K562 (cell line): ENCODE measurements around the gene ACP6. TPM values are rescaled to one million over a fixed set of nuclear protein-coding genes. Genes with fewer than 3 reads are reported as not detected.

Experiments
- ATAC-seq: fragments of 200-7000 bp; cut with Tn5 transposase; 3 replicates; pipeline ENCODE4 v1.9.1; 2020; ENCODE audit warnings: moderate library complexity
- BruUV-seq: library from RNA; stranded (reverse); fragments of 400-500 nt; replicated peaks from 2 replicates; lab custom pipeline; 2021; lab: Mats Ljungman, UMichigan
- CTCF ChIA-PET: fragments of 300-600 bp; formaldehyde crosslinking; extraction: SDS; loops from one replicate; lab custom pipeline; 2021; ENCODE audit warnings: low intra/inter-chr PET ratio; lab: Yijun Ruan, JAX
- POLR2A ChIA-PET: fragments of 300-600, 350-650 bp; sonication (Branson Sonifier 250); formaldehyde crosslinking; extraction: SDS; loops from one replicate; lab custom pipeline; 2021; ENCODE audit warnings: antibody characterized with exemption, inconsistent platforms; lab: Yijun Ruan, JAX
- DNase-seq, 4 experiments: peaks; one replicate each; pipeline versions ENCODE4 v3.0.0 to v3.0.0-alpha.2; 2011 to 2018; ENCODE audit warnings: low spot score in 3 of 4, mixed read lengths in 3 of 4; ENCODE audit errors: extremely low read depth in 1 of 4
- FAIRE-seq: peaks from 2 replicates; lab custom pipeline; 2011; peaks lifted over from hg19 to GRCh38; lab: Jason Lieb, UNC
- H2AFZ ChIP-seq: 2 replicates; pipeline ENCODE4 v1.6.0; 2011; ENCODE audit warnings: low read depth, low read length, control low read depth, inconsistent platforms
- H3K27ac ChIP-seq: fragments of 200-600 bp; 3 replicates; pipeline ENCODE4 v1.8.0; 2011; ENCODE audit warnings: low read depth, mild to moderate bottlenecking, control low read depth, inconsistent platforms, low read length, moderate library complexity, mixed read lengths; ENCODE audit errors: extremely low read depth
- H3K27me3 ChIP-seq, 2 experiments: fragments of 300-600 bp in 1 of 2; 2 replicates in 1 of 2; 3 replicates in 1 of 2; pipeline versions ENCODE4 v1.6.0 to v1.8.0; 2011; ENCODE audit warnings: inconsistent platforms in 2 of 2, low read length in 2 of 2, mild to moderate bottlenecking in 1 of 2, mixed read lengths in 1 of 2, moderate library complexity in 1 of 2; ENCODE audit not compliant: control insufficient read depth in 2 of 2, insufficient read depth in 2 of 2
- H3K36me3 ChIP-seq: fragments of 300-600 bp; 3 replicates; pipeline ENCODE4 v1.8.0; 2011; ENCODE audit warnings: mild to moderate bottlenecking, low read length, inconsistent platforms; ENCODE audit not compliant: control insufficient read depth, insufficient read depth
- H3K4me1 ChIP-seq, 2 experiments: fragments of 200-600 bp in 1 of 2; replicated peaks in 1 of 2; 2 replicates in 1 of 2; 3 replicates in 1 of 2; pipeline versions ENCODE4 v1.5.1 to v1.8.0; 2011; ENCODE audit warnings: inconsistent platforms in 2 of 2, low read length in 2 of 2, mild to moderate bottlenecking in 1 of 2, mixed read lengths in 1 of 2, moderate library complexity in 1 of 2; ENCODE audit not compliant: control insufficient read depth in 2 of 2, insufficient read depth in 2 of 2
- H3K4me2 ChIP-seq: 2 replicates; pipeline ENCODE4 v1.6.1; 2011; ENCODE audit warnings: low read length, control low read depth, inconsistent platforms, mixed read lengths; ENCODE audit not compliant: insufficient read depth
- H3K4me3 ChIP-seq: fragments of 200-600 bp; sonication (generic), shearing (Covaris generic); 2 replicates; pipeline ENCODE4 v1.5.1; 2016; ENCODE audit warnings: control low read depth, inconsistent platforms
- H3K79me2 ChIP-seq: fragments of 200-600 bp; 3 replicates; pipeline ENCODE4 v1.8.0; 2011; ENCODE audit warnings: low read length, inconsistent platforms; ENCODE audit not compliant: control insufficient read depth, insufficient read depth
- H3K9ac ChIP-seq, 2 experiments: 2 replicates each; pipeline versions ENCODE4 v1.6.0 to v1.6.1; 2011; ENCODE audit warnings: low read depth in 2 of 2, low read length in 2 of 2, control low read depth in 1 of 2, inconsistent platforms in 1 of 2, mild to moderate bottlenecking in 1 of 2, mixed read lengths in 1 of 2; ENCODE audit not compliant: insufficient read depth in 1 of 2
- H3K9me1 ChIP-seq: one replicate; pipeline ENCODE4 v1.6.0; 2011; ENCODE audit warnings: inconsistent platforms, mild to moderate bottlenecking, low read length, moderate library complexity; ENCODE audit not compliant: control insufficient read depth, insufficient read depth
- H3K9me3 ChIP-seq: replicated peaks from 2 replicates; pipeline ENCODE4 v1.5.1; 2011; ENCODE audit warnings: low read depth, low read length, inconsistent platforms; ENCODE audit not compliant: control insufficient read depth, insufficient read depth
- H4K20me1 ChIP-seq: replicated peaks from 2 replicates; pipeline ENCODE4 v1.6.1; 2011; ENCODE audit warnings: low read length, inconsistent platforms, mixed read lengths; ENCODE audit not compliant: control insufficient read depth, insufficient read depth
- ADNP ChIP-seq: fragments of 200-800 bp; sonication (Bioruptor generic); IDR thresholded peaks from 2 replicates; pipeline ENCODE4 v1.6.1; 2016; ENCODE audit warnings: missing genetic modification characterization, missing compliant biosample characterization
- BMI1 ChIP-seq: fragments of 150-350 bp; IDR thresholded peaks from 2 replicates; pipeline ENCODE4 v1.6.1; 2014; ENCODE audit warnings: low read length
- BRD9 ChIP-seq: fragments of 450-650 bp; IDR thresholded peaks from 2 replicates; pipeline ENCODE4 v1.6.1; 2018; ENCODE audit warnings: low read depth; ENCODE audit not compliant: partially characterized antibody
- FOXJ2 ChIP-seq: fragments of 200-800 bp; sonication (Bioruptor generic); IDR thresholded peaks from 2 replicates; pipeline ENCODE4 v1.6.1; 2016; ENCODE audit warnings: missing genetic modification characterization, missing compliant biosample characterization
- ILF3 ChIP-seq: fragments of 450-650 bp; IDR thresholded peaks from 2 replicates; pipeline ENCODE4 v1.6.1; 2018; ENCODE audit warnings: antibody characterized with exemption, mild to moderate bottlenecking, moderate library complexity, borderline replicate concordance
- KHSRP ChIP-seq: fragments of 450-650 bp; IDR thresholded peaks from 2 replicates; pipeline ENCODE4 v1.6.1; 2017
- MXD1 ChIP-seq: fragments of 250-450 bp; sonication (Bioruptor Pico); IDR thresholded peaks from 2 replicates; pipeline ENCODE4 v1.8.0; 2021; ENCODE audit warnings: borderline replicate concordance, mild to moderate bottlenecking, moderate library complexity; ENCODE audit not compliant: poor library complexity, severe bottlenecking
- MYBL2 ChIP-seq, 2 experiments: fragments of 450-650 bp in 1 of 2; sonication (generic) in 1 of 2; formaldehyde crosslinking in 1 of 2; IDR thresholded peaks; 2 replicates each; pipeline versions ENCODE4 v1.6.1 to v1.8.1; 2017 to 2022; ENCODE audit warnings: borderline replicate concordance in 1 of 2, inconsistent platforms in 1 of 2, low read depth in 1 of 2, mild to moderate bottlenecking in 1 of 2, missing genetic modification reagents in 1 of 2, moderate library complexity in 1 of 2
- NFIX ChIP-seq: fragments of 250-450 bp; sonication (Bioruptor Pico); IDR thresholded peaks from 2 replicates; pipeline ENCODE4 v1.4.0; 2020; ENCODE audit warnings: low read depth, mild to moderate bottlenecking, moderate library complexity
- RBBP5 ChIP-seq: fragments of 200-600 bp; sonication (generic); IDR thresholded peaks from 2 replicates; pipeline ENCODE4 v1.6.1; 2012; ENCODE audit warnings: borderline replicate concordance, mild to moderate bottlenecking, low read length, control low read depth, inconsistent platforms; ENCODE audit not compliant: insufficient read depth, poor library complexity, severe bottlenecking
- SMARCA5 ChIP-seq: fragments of 450-650 bp; IDR thresholded peaks from 2 replicates; pipeline ENCODE4 v1.6.1; 2016
- TCFL5 ChIP-seq: fragments of 250-450 bp; sonication (Bioruptor Pico); conservative IDR thresholded peaks from 2 replicates; pipeline ENCODE4 v1.6.1; 2021; ENCODE audit warnings: mild to moderate bottlenecking, moderate library complexity, matching md5 sums
- ZBTB12 ChIP-seq: fragments of 250-450 bp; sonication (Bioruptor Pico); IDR thresholded peaks from 2 replicates; pipeline ENCODE4 v1.4.0; 2020
- ZBTB43 ChIP-seq: sonication (generic); formaldehyde crosslinking; IDR thresholded peaks from 2 replicates; pipeline ENCODE4 v1.8.0; 2023; ENCODE audit warnings: mild to moderate bottlenecking, missing genetic modification reagents
- ZEB2 ChIP-seq: fragments of 450-650 bp; IDR thresholded peaks from 2 replicates; pipeline ENCODE4 v1.6.1; 2016
- ZNF175 ChIP-seq: fragments of 200-800 bp; sonication (Bioruptor generic); IDR thresholded peaks from 2 replicates; pipeline ENCODE4 v1.6.1; 2016; ENCODE audit warnings: low read depth, mild to moderate bottlenecking, missing genetic modification characterization, missing compliant biosample characterization
- ZNF785 ChIP-seq: fragments of 250-450 bp; sonication (Bioruptor Pico); IDR thresholded peaks from 2 replicates; pipeline ENCODE4 v1.4.0; 2020; ENCODE audit warnings: mild to moderate bottlenecking
- whole genome bisulfite sequencing: fragments of 100-300 bp; shearing (Covaris generic); methylation state at CpG from one replicate; pipeline ENCODE4 v1.1.6; 2016; ENCODE audit warnings: low coverage, mixed read lengths; ENCODE audit not compliant: insufficient coverage; ENCODE audit errors: missing lambda C conversion rate; 5-methylcytosine and 5-hydroxymethylcytosine counted together
- in situ Hi-C: fragments of 300-500 bp; cut with MboI; formaldehyde crosslinking; loops from 4 replicates; pipeline ENCODE4 v1.15.0; 2018; ENCODE audit warnings: inconsistent platforms, mixed read lengths
- intact Hi-C: fragments of 100-400 bp; cut with micrococcal nuclease; formaldehyde crosslinking; loops from 2 replicates; pipeline ENCODE4 v1.14.2; 2022
- polyA plus RNA-seq, 8 experiments: library from polyadenylated mRNA; depleted of rRNA in 4 of 8; stranded (reverse) in 5 of 8; unstranded in 3 of 8; fragments of >200 nt; fragmentation: Nextera tagmentation in 2 of 8; fragmentation: Illumina TruSeq in 1 of 8; extraction: Ambion mirVana in 2 of 8; extraction: Trizol in 1 of 8; gene quantifications; 2 replicates each; pipeline versions ENCODE4 v1.2.1 to v1.2.3, GENCODE V29; 2011 to 2014; ENCODE audit warnings: inconsistent platforms in 1 of 8, missing spikeins in 1 of 8
- total RNA-seq, 7 experiments: library from RNA; depleted of rRNA in 6 of 7; stranded (reverse); fragments of >200 nt in 6 of 7; fragmentation: Illumina TruSeq in 2 of 7; extraction: Trizol in 2 of 7; gene quantifications; 2 replicates each; pipeline versions ENCODE4 v1.2.1 to v1.2.3, GENCODE V29; 2011 to 2021; ENCODE audit warnings: low replicate concordance in 1 of 7

ACP6 gene
- total and polyA plus RNA-seq, 9 of the 15 experiments (the other 6 are each of a cell fraction or from before 2014, with no cell fraction given) = 0.05 to 1.4 (median 0.49) TPM

GRCh38 chr1:147676311-147677085, 6.2 kb upstream of the ACP6 start (continued):
- no peak for TF ChIP-seq ZBTB43 (CRISPR knock-in tag)
- no peak for TF ChIP-seq NFIX (CRISPR knock-in tag)
- TF ChIP-seq, all 486 proteins: peak for 0

- Histone ChIP-seq H3K27me3 (peaks cover 4 to 7% of the 10 kb centered on the region in 2 experiments; a peak in 1 of 5 replicates), H2AFZ (no peak overlapping the region), H3K9me3 (no peaks in the 10 kb centered on the region; the same call in none of the 2 replicates), H3K36me3 (no peaks in the 10 kb centered on the region), H3K9ac (no peak overlapping the region)
- in situ Hi-C loops = no loop called here
- CTCF ChIA-PET = no interaction called here
- WGBS = 0% methylated on average over 2 of the region's 2 CpGs
- no peak for TF ChIP-seq ZNF785 (CRISPR knock-in tag)
- TF ChIP-seq ZEB2 = no peak
- no peak for TF ChIP-seq ZNF175 (CRISPR knock-in tag)
- TF ChIP-seq KHSRP = no peak
- TF ChIP-seq BRD9 = no peak
- no peak for TF ChIP-seq ZBTB12 (CRISPR knock-in tag)
- no peak for TF ChIP-seq MXD1
- TF ChIP-seq MYBL2 (IDR thresholded peaks at IDR 0.05; ENCODE audit: low read depth) = no peak
- no peak for TF ChIP-seq MYBL2 (CRISPR knock-in tag; IDR thresholded peaks at IDR 0.05; ENCODE audit: borderline replicate concordance)
- TF ChIP-seq SMARCA5 = no peak
- no peak for TF ChIP-seq FOXJ2 (tag)
- TF ChIP-seq ILF3 = no peak
- no peak for TF ChIP-seq ADNP (tag)
- TF ChIP-seq BMI1 = no peak
- no peak for TF ChIP-seq TCFL5 (CRISPR knock-in tag)
- TF ChIP-seq RBBP5 = no peak
- TF ChIP-seq, all 486 proteins: peak for 0
- Histone ChIP-seq H3K4me1 (peaks cover 7 to 14% of the 10 kb centered on the region in 2 experiments), H3K27ac (no peak overlapping the region), H4K20me1 (no peaks in the 10 kb centered on the region), H3K79me2 (no peaks in the 10 kb centered on the region), H3K4me3 (no peak overlapping the region), H3K9me1 (no peaks in the 10 kb centered on the region), H3K4me2 (no peak overlapping the region)
- no peak for FAIRE-seq
- BruUV-seq = no TSS peak
- no peak for ATAC-seq
- intact Hi-C loops = no loop called here
- POLR2A ChIA-PET = no interaction called here
- no peak for DNase-seq
Observed at GRCh38 chr1:147673816-147674215, 3.5 kb upstream of the ACP6 start.
